LHCN-M2 (cell line): Measurements from ENCODE around the gene LLGL1. TPM values are rescaled to one million over a fixed set of nuclear protein-coding genes. Genes with fewer than 3 reads are reported as not detected.

Source experiments
- DNase-seq: peaks from one replicate; pipeline ENCODE4 v3.0.0-alpha.2; 2012; ENCODE audit warnings: low read depth
- total RNA-seq: library from RNA; depleted of rRNA; stranded (reverse); fragments of >200 nt; gene quantifications from 2 replicates; pipeline ENCODE4 v1.2.3, GENCODE V29; 2014; rRNA removed

LLGL1 gene
- total RNA-seq, 1 experiment from 2014 or later = 53.3 TPM

DNA sequence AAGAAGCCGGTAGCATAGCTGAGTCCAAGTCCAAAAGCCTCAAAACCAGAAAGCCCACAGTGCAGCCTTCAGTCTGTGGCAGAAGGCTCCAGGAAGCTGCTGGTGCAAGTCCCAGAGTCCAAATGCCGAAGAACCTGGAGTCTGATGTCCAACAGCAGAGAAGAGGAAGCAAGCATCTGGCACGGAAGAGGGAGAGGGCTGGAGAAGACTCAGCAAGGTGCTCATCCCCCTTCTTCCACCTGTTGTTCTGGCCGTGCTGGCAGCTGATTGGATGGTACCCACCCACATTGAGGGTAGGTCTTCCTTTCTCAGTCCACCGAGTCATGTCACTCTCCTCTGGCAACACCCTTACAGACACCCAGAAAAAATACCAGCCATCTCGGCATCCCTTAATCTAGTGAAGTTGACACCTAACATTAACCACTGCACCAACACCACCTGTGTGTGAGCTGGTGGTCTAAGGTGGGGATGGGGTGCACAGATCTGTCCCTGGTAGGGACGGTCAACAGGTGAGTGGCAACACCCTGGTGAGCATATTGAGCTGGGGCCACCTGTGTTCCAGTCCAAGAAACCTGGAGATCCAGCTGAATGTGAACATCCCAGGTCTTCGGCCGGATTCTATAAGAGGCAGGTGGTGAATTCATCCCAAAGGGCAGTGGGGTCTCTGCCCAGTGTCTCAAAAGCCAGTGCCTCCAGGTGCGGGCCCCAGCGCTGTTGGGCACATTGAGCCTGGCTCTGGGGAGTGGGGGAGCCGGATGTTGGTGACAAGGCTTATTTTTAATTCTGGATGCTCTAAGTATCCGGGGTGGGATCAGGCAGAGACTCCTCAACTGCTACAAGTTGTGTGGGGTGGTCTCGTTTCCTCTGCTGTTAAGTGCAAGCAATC lies 44.9 kb downstream of the LLGL1 start:
- no peak for DNase-seq

DNA sequence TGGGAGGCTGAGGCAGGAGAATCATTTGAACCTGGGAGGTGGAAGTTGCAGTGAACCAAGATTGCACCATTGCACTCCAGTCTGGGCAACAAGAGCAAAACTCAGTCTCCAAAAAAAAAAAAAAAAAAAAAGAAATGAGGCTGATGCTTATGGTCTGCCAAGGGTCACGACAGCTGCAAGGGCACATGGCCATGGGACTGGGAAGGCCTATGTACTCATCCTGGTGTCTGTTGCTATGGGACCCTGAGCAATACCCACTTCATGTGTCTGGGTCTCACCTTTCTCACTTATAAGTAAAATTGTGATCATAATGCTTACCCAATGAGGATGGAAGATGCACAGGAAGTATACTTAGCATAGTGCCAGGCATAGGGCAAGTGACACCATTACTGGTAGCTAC lies 51.6 kb downstream of the LLGL1 start:
- DNase-seq = peak; percentile 53

DNA sequence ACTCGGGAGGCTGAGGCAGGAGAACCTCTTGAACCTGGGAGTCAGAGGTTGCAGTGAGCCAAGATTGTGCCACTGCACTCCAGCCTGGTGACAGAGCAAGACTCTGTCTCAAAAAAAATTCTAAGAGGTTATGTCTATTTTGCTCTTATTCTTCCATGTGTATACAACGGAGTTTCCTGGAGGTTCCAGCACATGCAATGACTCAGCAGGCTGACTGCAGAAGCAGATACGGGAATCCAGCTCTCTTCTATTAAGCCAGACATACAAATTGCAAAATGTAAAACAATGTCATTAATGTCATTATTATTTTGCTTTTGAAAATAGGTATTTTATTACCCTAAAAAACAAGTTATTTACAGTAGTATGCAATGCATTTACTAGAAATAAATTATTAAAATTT lies 53.4 kb downstream of the LLGL1 start:
- DNase-seq = no peak

DNA sequence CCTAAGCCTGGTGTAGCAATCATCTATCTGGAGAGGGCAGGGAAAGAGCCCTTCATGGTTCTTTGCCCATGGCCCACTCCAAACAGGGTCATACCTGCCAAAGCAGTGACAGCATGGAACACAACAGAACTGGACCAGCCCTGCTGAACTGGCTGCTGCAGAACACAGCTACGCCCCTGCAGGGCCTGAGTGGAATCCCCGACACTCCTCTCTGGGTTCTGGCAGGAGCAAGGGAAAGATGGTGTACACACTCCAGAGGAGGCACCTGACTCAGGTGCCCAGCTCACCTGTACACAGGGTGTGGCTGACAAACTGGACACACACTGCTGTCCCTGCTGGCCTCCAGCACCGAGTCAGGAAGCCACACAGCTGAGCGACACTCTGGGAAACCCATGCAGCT lies 54.8 kb downstream of the LLGL1 start:
- DNase-seq = no peak

DNA sequence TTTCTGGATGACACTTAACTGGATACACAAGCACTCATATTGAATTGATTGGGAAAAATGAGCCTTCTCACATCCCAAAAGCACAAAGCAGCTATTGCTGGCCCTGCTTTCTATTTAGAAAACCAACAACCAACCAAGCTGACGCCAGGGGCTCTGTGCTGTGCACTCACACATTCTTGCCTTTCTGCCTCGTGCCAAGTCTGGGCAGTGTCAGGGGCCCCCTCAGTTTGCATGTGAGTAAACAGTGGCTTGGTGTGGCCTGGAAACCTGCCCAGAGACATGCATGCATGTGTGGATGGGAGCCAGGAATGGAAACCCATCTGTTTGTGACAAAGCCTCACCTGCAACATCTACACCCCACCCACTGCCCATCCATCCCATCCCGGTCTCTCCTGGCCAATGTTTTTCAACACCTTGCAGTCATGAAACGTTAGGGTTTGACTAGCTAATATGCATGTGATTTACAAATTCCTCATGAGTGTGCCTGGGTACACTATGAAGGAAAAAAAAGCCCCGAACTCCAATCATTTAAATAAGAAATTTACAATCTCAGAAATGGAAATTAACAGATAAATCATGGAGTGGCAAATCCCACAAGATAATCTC lies 55.4 kb downstream of the LLGL1 start:
- DNase-seq = no peak

DNA sequence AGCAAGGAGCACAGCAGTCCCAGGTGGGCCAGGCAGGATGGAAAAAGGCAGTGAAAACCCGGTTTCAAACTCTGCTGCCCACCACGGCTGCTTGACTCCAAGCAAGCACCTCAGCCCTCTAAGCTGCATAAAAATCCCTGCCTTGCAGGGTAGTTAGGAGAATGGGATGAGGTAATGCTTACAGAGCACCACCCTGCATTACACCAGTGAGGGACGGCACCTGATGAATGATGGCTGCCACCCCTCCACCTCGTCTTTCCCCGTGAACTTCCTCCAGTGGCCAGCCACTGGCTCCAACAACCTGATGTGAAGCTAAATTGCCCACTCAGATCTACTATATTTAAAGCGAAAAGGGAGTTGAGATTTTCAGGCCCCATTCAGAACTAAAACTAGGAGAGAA lies 56.4 kb downstream of the LLGL1 start:
- DNase-seq = no peak

DNA sequence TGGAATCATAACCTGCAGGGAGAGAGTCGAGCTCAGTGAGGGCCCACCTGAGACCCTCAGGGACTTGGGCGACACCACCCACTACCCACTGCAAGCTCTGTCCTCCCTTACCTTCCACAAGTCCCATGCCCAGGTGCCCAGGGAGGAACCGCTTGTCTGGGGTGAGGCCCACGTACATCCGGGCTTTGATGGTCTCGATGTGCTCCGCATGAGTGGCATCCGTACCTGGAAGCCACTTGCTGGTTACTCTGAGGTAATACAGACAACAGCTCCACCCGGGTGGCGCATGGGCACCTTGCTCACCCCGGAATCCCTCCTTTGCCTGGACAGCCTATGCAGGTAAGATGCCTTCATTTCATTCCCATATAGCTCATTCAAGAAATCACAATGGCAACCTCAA lies 59.9 kb downstream of the LLGL1 start:
- DNase-seq = no peak

DNA sequence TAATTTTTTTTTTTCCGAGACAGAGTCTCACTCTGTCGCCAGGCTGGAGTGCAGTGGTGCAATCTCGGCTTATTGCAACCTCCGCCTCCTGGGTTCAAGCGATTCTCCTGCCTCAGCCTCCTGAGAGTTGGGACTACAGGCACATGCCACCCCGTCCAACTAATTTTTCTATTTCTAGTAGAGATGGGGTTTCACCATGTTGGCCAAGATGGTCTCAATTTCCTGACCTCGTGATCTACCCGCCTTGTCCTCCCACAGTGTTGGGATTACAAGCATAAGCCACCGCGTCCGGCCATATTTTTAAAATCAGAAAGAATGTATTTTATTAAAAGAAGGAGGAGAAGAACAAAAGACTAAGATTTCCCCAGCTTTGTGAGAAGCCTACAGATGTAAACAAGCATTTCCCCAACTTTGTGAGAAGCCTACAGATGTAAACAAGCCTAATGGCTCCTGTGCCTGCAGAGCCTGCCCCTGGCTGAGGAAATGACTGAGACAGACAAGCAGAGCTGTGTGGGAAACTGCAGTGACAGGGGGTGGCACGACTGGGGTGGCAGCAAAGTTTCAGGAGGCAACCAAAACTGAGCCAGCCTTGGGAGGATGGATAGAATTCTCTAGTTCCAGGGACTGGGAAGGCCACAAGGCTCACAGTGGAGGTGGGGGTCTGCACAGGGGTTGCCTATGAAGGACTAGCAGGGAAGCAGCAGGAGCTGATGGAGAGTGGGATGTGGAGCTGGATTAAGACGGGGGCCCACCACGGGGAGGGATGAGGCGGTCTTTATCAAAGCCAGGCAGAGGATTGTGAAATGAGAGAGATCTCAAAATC lies 66.5 kb downstream of the LLGL1 start:
- DNase-seq = no peak

Other genes starting within 250 kb of the LLGL1 start
- gene ATPAF2, start 186.5 kb upstream of the LLGL1 start, total RNA-seq = 12.6 and 12.8 TPM in 2 replicates
- gene GID4, start 186.2 kb upstream of the LLGL1 start, total RNA-seq = 6.0 and 6.8 TPM in 2 replicates
- gene DRG2, start 137.7 kb upstream of the LLGL1 start, total RNA-seq = 49.5 and 54.0 TPM in 2 replicates
- gene MYO15A, start 116.9 kb upstream of the LLGL1 start, total RNA-seq = not detected in 2 replicates
- gene ALKBH5, start 41.8 kb upstream of the LLGL1 start, total RNA-seq = 115 and 123 TPM in 2 replicates
- gene FLII, start 33.1 kb downstream of the LLGL1 start, total RNA-seq = 284 and 286 TPM in 2 replicates
- 9.4 and 9.6 TPM in 2 replicates for gene MIEF2, start 35.0 kb downstream of the LLGL1 start, total RNA-seq
- 46.4 and 58.7 TPM in 2 replicates for gene TOP3A, start 89.4 kb downstream of the LLGL1 start, total RNA-seq
- 9.0 and 11.3 TPM in 2 replicates for gene SMCR8, start 89.7 kb downstream of the LLGL1 start, total RNA-seq
- 20.0 and 22.2 TPM in 2 replicates for gene SHMT1, start 137.9 kb downstream of the LLGL1 start, total RNA-seq
- gene EVPLL, start 152.1 kb downstream of the LLGL1 start, total RNA-seq = not detected in 2 replicates